Osteocyte (in vitro differentiated cells): ENCODE results near the gene MYLK2. TPM values are rescaled to one million over a fixed set of nuclear protein-coding genes. Genes with fewer than 3 reads are reported as not detected.
A peak's percentile ranks its signal among the peaks of the same experiment; 100 is the strongest.

Experiments used
- DNase-seq: peaks from one replicate; pipeline ENCODE4 v3.0.0; 2021; ENCODE audit warnings: mixed read lengths; ENCODE audit not compliant: unreplicated experiment; ENCODE audit errors: extremely low spot score
- H3K27ac Mint-ChIP-seq: one replicate; pipeline ENCODE4 v1.8.0; 2021; ENCODE audit warnings: mild to moderate bottlenecking, mixed read lengths; ENCODE audit not compliant: unreplicated experiment
- H3K27me3 Mint-ChIP-seq: one replicate; pipeline ENCODE4 v1.8.0; 2021; ENCODE audit warnings: mixed read lengths; ENCODE audit not compliant: unreplicated experiment
- H3K36me3 Mint-ChIP-seq: one replicate; pipeline ENCODE4 v1.8.0; 2021; ENCODE audit warnings: mixed read lengths; ENCODE audit not compliant: unreplicated experiment
- H3K4me1 Mint-ChIP-seq: one replicate; pipeline ENCODE4 v1.8.0; 2021; ENCODE audit warnings: mixed read lengths; ENCODE audit not compliant: unreplicated experiment
- H3K4me3 Mint-ChIP-seq: one replicate; pipeline ENCODE4 v1.8.0; 2021; ENCODE audit warnings: mild to moderate bottlenecking, moderate library complexity, mixed read lengths; ENCODE audit not compliant: unreplicated experiment
- H3K9me3 Mint-ChIP-seq: one replicate; pipeline ENCODE4 v1.8.0; 2021; ENCODE audit warnings: mixed read lengths; ENCODE audit not compliant: unreplicated experiment
- total RNA-seq: library from RNA; stranded (reverse); gene quantifications from 2 replicates; pipeline ENCODE4 v1.2.1, GENCODE V29; 2021
- TF ChIP-seq, protein P1 (sequence below): fragments of 200-600 bp; sonication (generic); IDR thresholded peaks from 2 replicates; pipeline ENCODE4 v1.5.0; 2021; ENCODE audit warnings: antibody characterized with exemption, mild to moderate bottlenecking, moderate library complexity

MYLK2 gene
- total RNA-seq, 1 donor from 2014 or later, result 0.27 TPM

DNA sequence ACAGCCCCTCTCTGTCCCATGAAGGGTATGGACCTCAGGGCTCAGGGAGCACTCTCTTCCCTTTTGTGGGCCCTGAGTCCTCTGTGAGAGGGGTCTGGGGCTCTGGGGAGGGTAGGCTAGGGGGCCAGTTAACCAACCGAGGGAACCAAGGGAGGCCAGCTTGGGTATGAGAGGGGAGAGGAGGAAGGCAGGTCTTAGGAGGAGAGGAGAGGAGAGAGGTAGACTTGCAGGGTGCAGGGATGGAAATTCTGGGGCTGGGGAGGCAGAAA, 50.5 kb downstream of the MYLK2 start:
- peak overlapping the region; percentile 91 for H3K27ac Mint-ChIP-seq
- TF ChIP-seq, protein P1, sequence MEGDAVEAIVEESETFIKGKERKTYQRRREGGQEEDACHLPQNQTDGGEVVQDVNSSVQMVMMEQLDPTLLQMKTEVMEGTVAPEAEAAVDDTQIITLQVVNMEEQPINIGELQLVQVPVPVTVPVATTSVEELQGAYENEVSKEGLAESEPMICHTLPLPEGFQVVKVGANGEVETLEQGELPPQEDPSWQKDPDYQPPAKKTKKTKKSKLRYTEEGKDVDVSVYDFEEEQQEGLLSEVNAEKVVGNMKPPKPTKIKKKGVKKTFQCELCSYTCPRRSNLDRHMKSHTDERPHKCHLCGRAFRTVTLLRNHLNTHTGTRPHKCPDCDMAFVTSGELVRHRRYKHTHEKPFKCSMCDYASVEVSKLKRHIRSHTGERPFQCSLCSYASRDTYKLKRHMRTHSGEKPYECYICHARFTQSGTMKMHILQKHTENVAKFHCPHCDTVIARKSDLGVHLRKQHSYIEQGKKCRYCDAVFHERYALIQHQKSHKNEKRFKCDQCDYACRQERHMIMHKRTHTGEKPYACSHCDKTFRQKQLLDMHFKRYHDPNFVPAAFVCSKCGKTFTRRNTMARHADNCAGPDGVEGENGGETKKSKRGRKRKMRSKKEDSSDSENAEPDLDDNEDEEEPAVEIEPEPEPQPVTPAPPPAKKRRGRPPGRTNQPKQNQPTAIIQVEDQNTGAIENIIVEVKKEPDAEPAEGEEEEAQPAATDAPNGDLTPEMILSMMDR, result no peak
- H3K4me1 Mint-ChIP-seq, result peaks cover 17% of the 10 kb centered on the region
- H3K4me3 Mint-ChIP-seq, result peak overlapping the region; percentile 87
- peaks cover 38% of the 10 kb centered on the region for H3K27me3 Mint-ChIP-seq
- no peaks in the 10 kb centered on the region for H3K36me3 Mint-ChIP-seq
- DNase-seq, result no peak
- H3K9me3 Mint-ChIP-seq, result no peaks in the 10 kb centered on the region

- Mint-ChIP-seq H3K4me3 (peak within 1 kb of the TSS; percentile 87), H3K9me3 (no peaks in the 10 kb centered on the region), H3K4me1 (peaks cover 17% of the 10 kb centered on the region), H3K27me3 (peaks cover 43% of the 10 kb centered on the region), H3K36me3 (no peaks in the 10 kb centered on the region), H3K27ac (peak within 1 kb of the TSS; percentile 91)
- DNase-seq, result no peak
- TF ChIP-seq, protein P1, result no peak
Observed at GRCh38 chr20:31869942-31870725, 51.0 kb downstream of the MYLK2 start, which contains the start of the genes DUSP15 and TTLL9. Gene DUSP15, minus strand, starts transcription at chr20:31870527. Its CDS starts 190 bp downstream, at chr20:31870337. Gene TTLL9, plus strand, starts transcription at chr20:31870634. Its CDS starts 493 bp downstream, at chr20:31871127.

DNA sequence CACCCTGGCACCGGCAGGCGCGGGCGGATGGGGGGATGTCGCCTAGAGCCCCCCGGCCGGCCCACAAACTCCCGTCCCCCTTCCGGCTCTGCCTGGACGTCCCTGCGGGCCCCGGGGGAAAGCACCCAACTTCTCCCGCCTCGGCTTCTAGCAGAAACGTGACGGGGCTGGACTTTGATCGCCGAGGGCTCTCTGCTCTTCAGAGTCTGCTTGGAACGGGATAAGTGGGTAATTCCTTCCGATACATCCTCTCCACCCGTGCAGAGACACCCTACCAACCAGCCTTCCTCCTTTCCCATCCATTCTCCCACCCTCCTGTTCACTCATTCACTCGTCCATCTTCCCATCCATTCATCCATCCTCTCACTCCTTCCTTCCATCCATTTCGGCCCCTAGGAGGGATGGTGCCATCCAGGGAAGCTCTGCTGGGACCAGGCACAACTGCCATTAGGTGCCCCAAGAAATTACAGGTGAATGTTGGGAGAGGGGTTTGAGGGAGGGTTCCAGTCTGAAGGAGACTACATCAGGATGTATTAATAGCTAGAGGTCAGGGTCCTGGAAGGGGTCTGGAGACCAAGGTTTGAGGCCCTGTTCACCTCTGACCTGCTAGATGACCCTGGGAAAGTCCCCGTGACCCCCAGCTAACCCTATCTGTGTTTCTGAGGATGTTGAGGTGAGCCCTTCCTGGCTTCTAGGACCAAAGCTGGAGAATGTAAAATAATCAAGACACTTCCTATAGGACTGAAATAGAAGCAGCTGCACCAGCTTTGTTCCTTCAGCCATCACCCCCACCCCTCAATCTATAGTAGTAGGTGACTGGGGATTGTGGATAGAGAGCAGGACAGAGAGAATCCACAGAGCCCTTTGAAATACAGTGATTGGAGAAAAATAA, 51.8 kb downstream of the MYLK2 start:
- H3K9me3 Mint-ChIP-seq, result no peaks in the 10 kb centered on the region
- H3K4me1 Mint-ChIP-seq, result peaks cover 17% of the 10 kb centered on the region
- DNase-seq, result no peak
- H3K27ac Mint-ChIP-seq, result peak overlapping the region; percentile 63
- no peaks in the 10 kb centered on the region for H3K36me3 Mint-ChIP-seq
- peak overlapping the region; percentile 75 for H3K4me3 Mint-ChIP-seq
- TF ChIP-seq, protein P1, result no peak
- peaks cover 48% of the 10 kb centered on the region for H3K27me3 Mint-ChIP-seq

DNA sequence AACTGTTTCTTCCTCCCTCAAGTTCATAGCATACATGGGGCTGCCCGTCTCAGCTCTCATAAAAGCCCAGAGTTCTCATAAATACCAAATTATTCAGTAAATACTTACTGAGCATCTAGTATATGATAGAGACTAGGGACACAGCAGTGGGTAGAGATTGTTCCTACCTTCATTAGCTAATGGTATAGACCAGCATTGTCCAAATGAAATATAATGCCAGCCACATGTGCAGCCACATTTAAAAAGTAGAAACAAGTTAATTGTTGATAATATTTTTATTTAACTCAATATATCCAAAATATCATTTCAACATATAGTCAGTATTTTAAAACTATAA, 52.4 kb downstream of the MYLK2 start:
- Mint-ChIP-seq H3K4me3 (no peak overlapping the region), H3K4me1 (peaks cover 17% of the 10 kb centered on the region), H3K9me3 (no peaks in the 10 kb centered on the region), H3K27me3 (peaks cover 49% of the 10 kb centered on the region), H3K36me3 (no peaks in the 10 kb centered on the region), H3K27ac (no peak overlapping the region)
- TF ChIP-seq, protein P1, result no peak
- no peak for DNase-seq

GRCh38 chr20:31872406-31872805, 53.2 kb downstream of the MYLK2 start:
- Mint-ChIP-seq H3K27ac (no peak overlapping the region), H3K4me3 (no peak overlapping the region), H3K27me3 (peaks cover 55% of the 10 kb centered on the region), H3K9me3 (no peaks in the 10 kb centered on the region), H3K4me1 (peaks cover 17% of the 10 kb centered on the region), H3K36me3 (no peaks in the 10 kb centered on the region)
- DNase-seq, result no peak
- TF ChIP-seq, protein P1, result no peak
